PC-9 (cell line): ENCODE measurements around the gene DNAJC3.

ENCODE experiments used
- CTCF ChIP-seq: fragments of 200-600 bp; sonication (generic); conservative IDR thresholded peaks from 2 replicates; pipeline ENCODE4 v1.6.1; 2017; ENCODE audit warnings: mixed run types, antibody characterized with exemption, mild to moderate bottlenecking, moderate library complexity
- EZH2 ChIP-seq: fragments of 200-600 bp; sonication (generic); IDR thresholded peaks from 2 replicates; pipeline ENCODE4 v1.8.0; 2017; ENCODE audit warnings: antibody characterized with exemption, low read depth

GRCh38 chr13:95643571-95643935 lies 33.4 kb upstream of the DNAJC3 start:
- no peak for TF ChIP-seq CTCF
- TF ChIP-seq EZH2: no peak
